Gastrocnemius medialis (tissue), 4 donors: Measurements from ENCODE around the gene GXYLT1.

Experiments used
- POLR2A ChIP-seq, 2 donors: fragments of 450-650 bp; IDR thresholded peaks; one replicate each; pipeline ENCODE4 v1.6.1; 2017; ENCODE audit warnings: antibody characterized with exemption in 2 of 2, mild to moderate bottlenecking in 2 of 2, moderate library complexity in 2 of 2
- TF ChIP-seq, protein P1 (sequence below), 5 experiments: fragments of 450-650 bp in 3 of 5; fragments of 200-600 bp in 2 of 5; sonication (generic) in 2 of 5; IDR thresholded peaks in 4 of 5; conservative IDR thresholded peaks in 1 of 5; 1 replicate in 4 of 5; 2 replicates in 1 of 5; pipeline ENCODE4 v1.5.1; 2016 to 2019; ENCODE audit warnings: antibody characterized with exemption in 5 of 5, mild to moderate bottlenecking in 3 of 5, moderate library complexity in 3 of 5

- TF ChIP-seq POLR2A (IDR thresholded peaks at IDR 0.05): no peak
- TF ChIP-seq, protein P1, sequence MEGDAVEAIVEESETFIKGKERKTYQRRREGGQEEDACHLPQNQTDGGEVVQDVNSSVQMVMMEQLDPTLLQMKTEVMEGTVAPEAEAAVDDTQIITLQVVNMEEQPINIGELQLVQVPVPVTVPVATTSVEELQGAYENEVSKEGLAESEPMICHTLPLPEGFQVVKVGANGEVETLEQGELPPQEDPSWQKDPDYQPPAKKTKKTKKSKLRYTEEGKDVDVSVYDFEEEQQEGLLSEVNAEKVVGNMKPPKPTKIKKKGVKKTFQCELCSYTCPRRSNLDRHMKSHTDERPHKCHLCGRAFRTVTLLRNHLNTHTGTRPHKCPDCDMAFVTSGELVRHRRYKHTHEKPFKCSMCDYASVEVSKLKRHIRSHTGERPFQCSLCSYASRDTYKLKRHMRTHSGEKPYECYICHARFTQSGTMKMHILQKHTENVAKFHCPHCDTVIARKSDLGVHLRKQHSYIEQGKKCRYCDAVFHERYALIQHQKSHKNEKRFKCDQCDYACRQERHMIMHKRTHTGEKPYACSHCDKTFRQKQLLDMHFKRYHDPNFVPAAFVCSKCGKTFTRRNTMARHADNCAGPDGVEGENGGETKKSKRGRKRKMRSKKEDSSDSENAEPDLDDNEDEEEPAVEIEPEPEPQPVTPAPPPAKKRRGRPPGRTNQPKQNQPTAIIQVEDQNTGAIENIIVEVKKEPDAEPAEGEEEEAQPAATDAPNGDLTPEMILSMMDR (IDR thresholded peaks at IDR 0.05 in 4 of 5, conservative IDR thresholded peaks at IDR 0.05 in 1 of 5): no peak
Observed at GRCh38 chr12:42109031-42109430, 35.6 kb downstream of the GXYLT1 start.
